A549 (cell line): ENCODE results near the gene GSTA2. TPM values are rescaled to one million over a fixed set of nuclear protein-coding genes. Genes with fewer than 3 reads are reported as not detected.
"Not testable (repeated sequence)": the region's sequence is repeated elsewhere in the genome, so short reads cannot be mapped to it uniquely, and the experiment has no call there.

Experiments used
- ATAC-seq, 2 experiments: fragments of 200-7000 bp in 1 of 2; fragments of >200 bp in 1 of 2; cut with Nextera tagmentation in 1 of 2; cut with Tn5 transposase in 1 of 2; 3 replicates each; pipeline versions ENCODE4 v1.8.0 to v1.9.1; 2018 to 2020; ENCODE audit warnings: mild to moderate bottlenecking in 1 of 2, moderate library complexity in 1 of 2
- CTCF ChIA-PET: fragments of 300-600 bp; sonication (Branson Sonifier 250); formaldehyde crosslinking; extraction: SDS; loops from one replicate; lab custom pipeline; 2021; ENCODE audit warnings: antibody characterized with exemption, inconsistent platforms; lab: Yijun Ruan, JAX
- POLR2A ChIA-PET: fragments of 350-600 bp; formaldehyde crosslinking; extraction: SDS; loops from one replicate; lab custom pipeline; 2021; ENCODE audit warnings: antibody characterized with exemption, inconsistent platforms; lab: Yijun Ruan, JAX
- DNase-seq, 2 experiments: peaks; one replicate each; pipeline versions ENCODE4 v3.0.0 to v3.0.0-alpha.2; 2011 to 2016; ENCODE audit warnings: low read depth in 1 of 2, low spot score in 1 of 2
- FAIRE-seq: peaks from 2 replicates; lab custom pipeline; 2011; peaks lifted over from hg19 to GRCh38; lab: Jason Lieb, UNC
- H3K27ac ChIP-seq, 2 experiments: fragments of >200 bp; sonication (Bioruptor Twin); formaldehyde crosslinking; 3 replicates each; pipeline ENCODE4 v1.5.1; 2016 to 2017
- H3K4me1 ChIP-seq: fragments of >200 bp; sonication (Bioruptor Twin); formaldehyde crosslinking; 3 replicates; pipeline ENCODE4 v1.6.1; 2016
- H3K4me2 ChIP-seq: fragments of >200 bp; sonication (Bioruptor Twin); formaldehyde crosslinking; 3 replicates; pipeline ENCODE4 v1.6.1; 2016
- H3K4me3 ChIP-seq: fragments of >200 bp; sonication (Bioruptor Twin); formaldehyde crosslinking; 3 replicates; pipeline ENCODE4 v1.5.1; 2016
- H3K9me3 ChIP-seq: fragments of >200 bp; sonication (Bioruptor Twin); formaldehyde crosslinking; 3 replicates; pipeline ENCODE4 v1.6.1; 2016
- BHLHE40 ChIP-seq: IDR thresholded peaks from 2 replicates; pipeline ENCODE4 v1.6.1; 2012; ENCODE audit warnings: low read depth, low read length, inconsistent platforms
- CEBPB ChIP-seq, 2 experiments: fragments of >200 bp in 1 of 2; sonication (Bioruptor Twin) in 1 of 2; formaldehyde crosslinking in 1 of 2; IDR thresholded peaks; 2 replicates each; pipeline ENCODE4 v1.6.1; 2012 to 2016
- CHD2 ChIP-seq: fragments of 150-350 bp; IDR thresholded peaks from 2 replicates; pipeline ENCODE4 v1.6.1; 2014; ENCODE audit warnings: low read length; ENCODE audit not compliant: partially characterized antibody
- EHMT2 ChIP-seq: fragments of 200-600 bp; sonication (generic); IDR thresholded peaks from 2 replicates; pipeline ENCODE4 v1.6.1; 2016; ENCODE audit warnings: antibody characterized with exemption, low read depth, mild to moderate bottlenecking, moderate library complexity
- FOSB ChIP-seq: fragments of 250-450 bp; sonication (Bioruptor Pico); IDR thresholded peaks from 2 replicates; pipeline ENCODE4 v1.5.0; 2020; ENCODE audit warnings: mild to moderate bottlenecking, moderate library complexity
- GATA3 ChIP-seq: IDR thresholded peaks from 2 replicates; pipeline ENCODE4 v1.6.1; 2012; ENCODE audit warnings: borderline replicate concordance
- HEYL ChIP-seq: fragments of 250-450 bp; sonication (Bioruptor Pico); IDR thresholded peaks from 2 replicates; pipeline ENCODE4 v1.8.0; 2021; ENCODE audit warnings: mild to moderate bottlenecking, moderate library complexity
- HOXA7 ChIP-seq: fragments of 250-450 bp; sonication (Bioruptor Pico); IDR thresholded peaks from 2 replicates; pipeline ENCODE4 v1.5.0; 2020; ENCODE audit warnings: mild to moderate bottlenecking, moderate library complexity
- HOXB13 ChIP-seq: fragments of 250-450 bp; sonication (Bioruptor Pico); IDR thresholded peaks from 2 replicates; pipeline ENCODE4 v1.5.0; 2020; ENCODE audit warnings: low read depth, mild to moderate bottlenecking, moderate library complexity
- HOXB5 ChIP-seq: fragments of 250-450 bp; sonication (Bioruptor Pico); IDR thresholded peaks from 2 replicates; pipeline ENCODE4 v1.5.0; 2020; ENCODE audit warnings: mild to moderate bottlenecking, moderate library complexity
- JUNB ChIP-seq: fragments of >200 bp; sonication (Bioruptor Twin); formaldehyde crosslinking; IDR thresholded peaks from 2 replicates; pipeline ENCODE4 v1.6.1; 2016
- KDM1A ChIP-seq: fragments of 200-600 bp; sonication (generic); IDR thresholded peaks from 2 replicates; pipeline ENCODE4 v1.6.1; 2016; ENCODE audit warnings: low read depth, mild to moderate bottlenecking
- MAFK ChIP-seq: fragments of 450-650 bp; IDR thresholded peaks from 2 replicates; pipeline ENCODE4 v1.6.1; 2014; ENCODE audit not compliant: partially characterized antibody
- NPAS2 ChIP-seq: fragments of 250-450 bp; sonication (Bioruptor Pico); IDR thresholded peaks from 2 replicates; pipeline ENCODE4 v1.8.0; 2022; ENCODE audit warnings: mild to moderate bottlenecking, moderate library complexity, borderline replicate concordance
- NR3C1 ChIP-seq: fragments of >200 bp; sonication (Bioruptor Twin); formaldehyde crosslinking; IDR thresholded peaks from 3 replicates; pipeline ENCODE4 v1.6.1; 2017
- POLR2A ChIP-seq: IDR thresholded peaks from 2 replicates; pipeline ENCODE4 v1.6.1; 2012; ENCODE audit warnings: mild to moderate bottlenecking, low read length
- RAD21 ChIP-seq, 2 experiments: fragments of >200 bp in 1 of 2; sonication (Bioruptor Twin) in 1 of 2; formaldehyde crosslinking in 1 of 2; IDR thresholded peaks in 1 of 2; conservative IDR thresholded peaks in 1 of 2; 2 replicates in 1 of 2; 3 replicates in 1 of 2; pipeline ENCODE4 v1.6.1; 2012 to 2018; ENCODE audit warnings: inconsistent platforms in 1 of 2
- RFX5 ChIP-seq: fragments of 450-650 bp; IDR thresholded peaks from 2 replicates; pipeline ENCODE4 v1.7.1; 2014; ENCODE audit warnings: antibody characterized with exemption, mild to moderate bottlenecking, moderate library complexity
- TP53 ChIP-seq: fragments of 250-450 bp; sonication (Bioruptor Pico); IDR thresholded peaks from 2 replicates; pipeline ENCODE4 v1.5.0; 2021; ENCODE audit warnings: mild to moderate bottlenecking, moderate library complexity
- ZC3H11A ChIP-seq: fragments of 450-650 bp; IDR thresholded peaks from 2 replicates; pipeline ENCODE4 v1.6.1; 2014; ENCODE audit warnings: antibody characterized with exemption, mild to moderate bottlenecking
- ZFP36 ChIP-seq: fragments of 450-650 bp; IDR thresholded peaks from 2 replicates; pipeline ENCODE4 v1.6.1; 2014; ENCODE audit warnings: borderline replicate concordance; ENCODE audit not compliant: partially characterized antibody
- WGBS: methylation state at CpG from one replicate; pipeline ENCODE4 v1.1.6; 2017; ENCODE audit errors: missing lambda C conversion rate; 5-methylcytosine and 5-hydroxymethylcytosine counted together
- polyA minus RNA-seq: library from RNA; depleted of rRNA, polyadenylated mRNA; stranded (reverse); fragments of >200 nt; gene quantifications from 2 replicates; pipeline ENCODE4 v1.2.3, GENCODE V29; 2011; rRNA and poly(A)+ RNA removed
- polyA plus RNA-seq, 4 experiments: library from polyadenylated mRNA; depleted of rRNA in 3 of 4; stranded (reverse); fragments of >200 nt; fragmentation: RNase III in 1 of 4; extraction: RNeasy Plus Mini Kit Qiagen cat#74134 plus additional on column Dnase treatment in 1 of 4; gene quantifications; 2 replicates in 3 of 4; 3 replicates in 1 of 4; pipeline ENCODE4 v1.2.3, GENCODE V29; 2011 to 2017
- TF ChIP-seq, protein P1 (sequence below): fragments of 450-650 bp; IDR thresholded peaks from 2 replicates; pipeline ENCODE4 v1.6.1; 2014; ENCODE audit warnings: antibody characterized with exemption
- TF ChIP-seq, protein P2 (sequence below): fragments of >200 bp; sonication (Bioruptor Twin); formaldehyde crosslinking; IDR thresholded peaks from 3 replicates; pipeline ENCODE4 v1.5.1; 2016
- TF ChIP-seq, protein P3 (sequence below): IDR thresholded peaks from 2 replicates; pipeline ENCODE4 v1.6.1; 2012; ENCODE audit warnings: low read depth, borderline replicate concordance

GSTA2 gene
- 0.68 and 0.70 TPM in 2 replicates for polyA plus RNA-seq (2011; rRNA removed)
- not detected in 2 replicates for polyA plus RNA-seq (2012; cell fraction: cytosol; rRNA removed)
- polyA plus RNA-seq (2012; cell fraction: nucleus; rRNA removed) = not detected in 2 replicates
- 0.10 TPM in 1 of 3 replicates, not detected in the others for polyA plus RNA-seq (2017; fragmentation: RNase III; extraction: RNeasy Plus Mini Kit Qiagen cat#74134 plus additional on column Dnase treatment)
- polyA minus RNA-seq = not detected in 2 replicates

DNA sequence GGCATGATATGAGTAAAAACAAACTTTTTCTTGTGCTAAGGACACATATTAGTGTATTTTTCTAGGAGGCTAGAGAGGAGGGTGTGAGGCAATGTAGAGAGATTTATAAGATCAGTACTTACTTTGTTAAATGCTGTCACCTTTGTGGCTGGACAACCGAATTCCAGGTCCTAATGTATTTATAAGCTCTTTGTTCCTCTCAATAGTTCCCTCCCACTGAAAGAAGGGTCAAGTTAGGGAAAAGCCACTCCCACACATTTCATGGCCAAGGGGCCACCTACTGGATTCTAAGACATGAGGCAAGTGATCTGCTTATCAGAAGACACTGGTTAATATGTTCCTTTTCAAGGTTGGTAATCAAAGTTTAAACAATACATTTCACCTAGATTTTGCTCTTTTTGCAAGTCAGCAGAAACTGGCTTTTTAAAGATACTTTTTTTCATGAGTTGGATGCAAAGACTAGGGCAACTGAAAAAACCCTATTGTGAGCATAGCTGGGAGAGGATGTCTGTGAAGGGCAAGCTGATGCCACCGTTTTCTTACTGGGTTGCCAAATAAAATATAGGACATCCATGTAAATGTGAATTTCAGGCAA is at the start of gene GSTA2:
TSS of gene GSTA2 (minus strand) at position 154 of the 595 bp plus-strand sequence. CDS start 5,528 bp downstream, outside the sequence.
- H3K4me1 ChIP-seq, DNase-seq, POLR2A ChIA-PET, CTCF ChIA-PET, ATAC-seq: not testable (repeated sequence)
- WGBS = 29% methylated on average over 2 of the region's 2 CpGs
- peak; percentile 79 for TF ChIP-seq MAFK
- TF ChIP-seq, all 56 proteins: peak for 1; not testable (repeated sequence) for 55
- H3K27ac ChIP-seq, H3K4me3 ChIP-seq, FAIRE-seq, H3K4me2 ChIP-seq, H3K9me3 ChIP-seq: not testable (repeated sequence)

DNA sequence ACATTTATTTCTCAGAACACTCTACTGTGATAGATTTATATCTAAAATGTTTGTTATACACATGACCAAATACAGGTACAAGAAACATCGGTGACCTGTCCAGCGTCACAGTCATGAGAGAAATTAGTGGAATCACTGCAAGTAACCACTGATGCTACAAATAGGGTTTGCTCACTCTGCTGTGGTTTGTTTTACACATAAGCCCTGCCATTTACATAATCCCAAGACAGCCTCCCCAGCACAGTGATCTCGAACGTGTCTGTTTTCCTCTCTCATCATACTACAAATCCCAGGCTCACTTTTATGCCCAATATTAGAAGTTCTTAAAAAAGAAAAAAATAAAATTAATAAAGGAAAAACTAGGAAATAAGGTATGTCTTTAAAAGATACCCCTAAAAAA is 46.5 kb upstream of the GSTA2 start:
- ATAC-seq, POLR2A ChIA-PET, CTCF ChIA-PET: not testable (repeated sequence)

DNA sequence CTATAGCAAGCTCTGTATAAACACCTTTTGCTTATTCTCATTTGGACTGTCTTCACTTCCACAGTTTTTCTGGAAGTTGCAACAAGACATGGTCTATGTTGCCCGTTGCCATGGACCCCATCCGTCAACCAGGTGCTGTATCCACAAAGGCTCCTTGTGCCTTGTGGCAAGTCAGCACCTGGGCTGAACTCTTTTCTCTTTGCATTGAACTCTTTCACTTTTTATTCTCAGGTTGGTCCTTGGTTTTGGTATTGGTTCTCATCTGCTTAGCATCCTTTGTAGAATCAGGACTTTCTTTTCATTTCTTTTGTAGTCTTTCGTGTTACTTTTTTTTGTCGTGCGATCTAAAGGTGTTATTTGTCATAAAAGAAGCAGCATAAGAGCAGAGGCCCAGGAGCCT is 45.4 kb upstream of the GSTA2 start:
- CTCF ChIA-PET = no interaction called here
- TF ChIP-seq, protein P1, sequence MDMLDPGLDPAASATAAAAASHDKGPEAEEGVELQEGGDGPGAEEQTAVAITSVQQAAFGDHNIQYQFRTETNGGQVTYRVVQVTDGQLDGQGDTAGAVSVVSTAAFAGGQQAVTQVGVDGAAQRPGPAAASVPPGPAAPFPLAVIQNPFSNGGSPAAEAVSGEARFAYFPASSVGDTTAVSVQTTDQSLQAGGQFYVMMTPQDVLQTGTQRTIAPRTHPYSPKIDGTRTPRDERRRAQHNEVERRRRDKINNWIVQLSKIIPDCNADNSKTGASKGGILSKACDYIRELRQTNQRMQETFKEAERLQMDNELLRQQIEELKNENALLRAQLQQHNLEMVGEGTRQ = no peak
- TF ChIP-seq MAFK = no peak
- TF ChIP-seq JUNB = no peak
- no peak for TF ChIP-seq HOXB5 (CRISPR knock-in tag)
- no peak for TF ChIP-seq GATA3
- TF ChIP-seq ZFP36 = no peak
- no peak for TF ChIP-seq ZC3H11A
- TF ChIP-seq TP53 (CRISPR knock-in tag) = no peak
- no peak for TF ChIP-seq HOXA7
- TF ChIP-seq, all 56 proteins: peak for 0
- no peaks in the 10 kb centered on the region for H3K4me1 ChIP-seq
- H3K4me3 ChIP-seq = no peak overlapping the region
- POLR2A ChIA-PET = no interaction called here
- no peak for ATAC-seq
- no peak for DNase-seq
- H3K9me3 ChIP-seq = no peaks in the 10 kb centered on the region
- no peak overlapping the region for H3K27ac ChIP-seq
- WGBS = 72% methylated on average over 5 of the region's 5 CpGs
- H3K4me2 ChIP-seq = no peak overlapping the region
- no peak for FAIRE-seq

More for the DNA sequence above, 46.5 kb upstream of the GSTA2 start:
- WGBS = 68% methylated on average over 4 of the region's 4 CpGs
- not testable (repeated sequence) for H3K4me3 ChIP-seq, H3K4me2 ChIP-seq, H3K27ac ChIP-seq, H3K9me3 ChIP-seq, H3K4me1 ChIP-seq, FAIRE-seq, DNase-seq

DNA sequence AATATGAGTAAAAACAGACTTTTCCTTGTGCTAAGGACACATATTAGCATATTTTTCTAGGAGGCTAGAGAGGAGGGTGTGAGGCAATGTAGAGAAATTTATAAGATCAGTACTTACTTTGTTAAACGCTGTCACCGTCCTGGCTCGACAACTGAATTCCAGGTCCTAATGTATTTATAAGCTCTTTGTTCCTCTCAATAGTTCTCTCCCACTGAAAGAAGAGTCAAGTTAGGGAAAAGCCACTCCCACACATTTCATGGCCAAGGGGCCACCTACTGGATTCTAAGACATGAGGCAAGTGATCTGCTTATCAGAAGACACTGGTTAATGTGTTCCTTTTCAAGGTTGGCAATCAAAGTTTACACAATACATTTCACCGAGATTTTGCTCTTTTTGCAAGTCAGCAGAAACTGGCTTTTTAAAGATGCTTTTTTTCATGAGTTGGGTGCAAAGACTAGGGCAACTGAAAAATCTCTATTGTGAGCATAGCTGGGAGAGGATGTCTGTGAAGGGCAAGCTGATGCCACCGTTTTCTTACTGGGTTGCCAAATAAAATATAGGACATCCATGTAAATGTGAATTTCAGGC is 40.5 kb upstream of the GSTA2 start, which contains the start of gene GSTA1:
TSS of gene GSTA1 (minus strand) at position 149 of the 588 bp plus-strand sequence. CDS start 4,549 bp downstream, outside the sequence.
- H3K4me3 ChIP-seq, H3K4me2 ChIP-seq, H3K9me3 ChIP-seq, FAIRE-seq, H3K4me1 ChIP-seq, DNase-seq, H3K27ac ChIP-seq, POLR2A ChIA-PET: not testable (repeated sequence)
- WGBS = 47% methylated on average over 5 of the region's 5 CpGs
- 0 out of 6 replicates have a peak, but pooled peaks of 1 of the 2 experiments have one; percentile 28 for ATAC-seq
- CTCF ChIA-PET = interaction anchor here (1.4 kb wide), 1 partner anchor 12 kb away, joined by 3 read pairs; no protein-coding TSS in a partner anchor
- peak; percentile 43 for TF ChIP-seq MAFK

DNA sequence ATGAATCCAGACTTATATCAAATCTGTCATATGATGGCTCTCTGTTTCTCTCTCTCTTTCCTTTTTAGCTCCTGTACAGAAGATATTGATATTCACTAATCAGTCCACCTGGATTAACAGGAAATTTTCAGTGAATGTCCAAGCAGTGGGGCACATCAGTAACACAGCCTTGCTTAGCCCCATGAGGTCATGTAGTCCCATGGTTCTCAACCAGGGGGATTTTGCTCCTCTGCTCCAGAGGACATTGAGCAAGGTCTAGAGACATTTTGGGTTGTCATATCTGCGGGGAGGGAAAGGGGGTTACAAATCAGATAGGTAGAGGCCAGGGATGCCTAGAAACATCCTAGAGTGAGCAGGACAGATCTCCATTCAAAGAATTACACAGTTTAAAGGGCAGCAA is 39.5 kb upstream of the GSTA2 start:
- no peaks in the 10 kb centered on the region for H3K4me1 ChIP-seq
- no peak for FAIRE-seq
- no peak overlapping the region for H3K4me3 ChIP-seq
- CTCF ChIA-PET = no interaction called here
- ATAC-seq = no peak
- whole genome bisulfite sequencing = 67% methylated on average over 1 of the region's 1 CpG
- no peak overlapping the region for H3K4me2 ChIP-seq
- DNase-seq = no peak
- POLR2A ChIA-PET = no interaction called here
- no peak overlapping the region for H3K27ac ChIP-seq
- no peaks in the 10 kb centered on the region for H3K9me3 ChIP-seq
- TF ChIP-seq FOSB (CRISPR knock-in tag) = no peak
- TF ChIP-seq NR3C1 = no peak
- TF ChIP-seq NPAS2 (CRISPR knock-in tag) = no peak
- TF ChIP-seq CEBPB (IDR thresholded peaks at IDR 0.05) = no peak
- no peak for TF ChIP-seq EHMT2
- TF ChIP-seq, protein P2, sequence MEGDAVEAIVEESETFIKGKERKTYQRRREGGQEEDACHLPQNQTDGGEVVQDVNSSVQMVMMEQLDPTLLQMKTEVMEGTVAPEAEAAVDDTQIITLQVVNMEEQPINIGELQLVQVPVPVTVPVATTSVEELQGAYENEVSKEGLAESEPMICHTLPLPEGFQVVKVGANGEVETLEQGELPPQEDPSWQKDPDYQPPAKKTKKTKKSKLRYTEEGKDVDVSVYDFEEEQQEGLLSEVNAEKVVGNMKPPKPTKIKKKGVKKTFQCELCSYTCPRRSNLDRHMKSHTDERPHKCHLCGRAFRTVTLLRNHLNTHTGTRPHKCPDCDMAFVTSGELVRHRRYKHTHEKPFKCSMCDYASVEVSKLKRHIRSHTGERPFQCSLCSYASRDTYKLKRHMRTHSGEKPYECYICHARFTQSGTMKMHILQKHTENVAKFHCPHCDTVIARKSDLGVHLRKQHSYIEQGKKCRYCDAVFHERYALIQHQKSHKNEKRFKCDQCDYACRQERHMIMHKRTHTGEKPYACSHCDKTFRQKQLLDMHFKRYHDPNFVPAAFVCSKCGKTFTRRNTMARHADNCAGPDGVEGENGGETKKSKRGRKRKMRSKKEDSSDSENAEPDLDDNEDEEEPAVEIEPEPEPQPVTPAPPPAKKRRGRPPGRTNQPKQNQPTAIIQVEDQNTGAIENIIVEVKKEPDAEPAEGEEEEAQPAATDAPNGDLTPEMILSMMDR = no peak
- no peak for TF ChIP-seq RAD21 (conservative IDR thresholded peaks at IDR 0.05 in 1 of 2, IDR thresholded peaks at IDR 0.05 in 1 of 2)
- TF ChIP-seq, protein P3, sequence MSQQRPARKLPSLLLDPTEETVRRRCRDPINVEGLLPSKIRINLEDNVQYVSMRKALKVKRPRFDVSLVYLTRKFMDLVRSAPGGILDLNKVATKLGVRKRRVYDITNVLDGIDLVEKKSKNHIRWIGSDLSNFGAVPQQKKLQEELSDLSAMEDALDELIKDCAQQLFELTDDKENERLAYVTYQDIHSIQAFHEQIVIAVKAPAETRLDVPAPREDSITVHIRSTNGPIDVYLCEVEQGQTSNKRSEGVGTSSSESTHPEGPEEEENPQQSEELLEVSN = no peak
- no peak for TF ChIP-seq HEYL (CRISPR knock-in tag)
- no peak for TF ChIP-seq BHLHE40
- TF ChIP-seq HOXB13 = no peak
- no peak for TF ChIP-seq CHD2
- TF ChIP-seq KDM1A = no peak
- TF ChIP-seq POLR2A = no peak
- no peak for TF ChIP-seq RFX5
